Measurements from ENCODE around the gene C11orf86.

DNA sequence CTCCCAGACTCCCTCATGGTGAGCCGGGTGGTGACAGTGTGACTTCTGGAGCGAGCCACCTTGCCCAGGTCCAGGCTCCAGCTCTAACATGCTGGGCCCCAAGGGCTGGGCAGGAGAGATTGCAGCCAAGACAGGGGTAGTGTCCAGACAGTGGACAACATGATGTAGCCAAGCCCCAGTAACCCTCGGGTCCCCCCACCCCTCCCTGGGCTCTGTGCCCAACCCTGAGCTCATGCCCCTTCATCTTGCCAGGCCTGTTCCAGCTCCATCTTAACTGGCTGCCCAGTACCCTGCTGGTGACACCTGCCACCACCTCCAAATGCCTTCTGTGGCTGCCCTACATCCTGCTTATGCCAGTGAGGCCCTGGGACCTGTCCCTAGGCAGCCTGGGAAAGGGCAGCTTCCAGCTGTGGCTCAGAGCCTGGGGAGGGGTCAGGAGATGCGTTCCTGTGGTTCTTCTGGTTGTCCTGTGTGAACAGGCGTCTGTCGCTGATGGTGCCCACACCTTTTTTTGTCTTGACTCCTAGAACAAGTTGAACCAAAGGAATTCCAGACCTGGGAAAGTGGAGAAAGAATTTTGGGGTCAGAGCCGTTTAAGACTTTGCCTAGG lies 35.3 kb downstream of the C11orf86 start:
- TF ChIP-seq POLR2AphosphoS5 (IDR thresholded peaks at IDR 0.05; ENCODE audit: low read depth, low read length), result no peak
- no peak for TF ChIP-seq POLR2A (IDR thresholded peaks at IDR 0.05; ENCODE audit: low read depth, low read length)
